ENCODE data around the gene BCO2.
A peak's percentile ranks its signal among the peaks of the same experiment; 100 is the strongest.

BCO2 gene, protein sequence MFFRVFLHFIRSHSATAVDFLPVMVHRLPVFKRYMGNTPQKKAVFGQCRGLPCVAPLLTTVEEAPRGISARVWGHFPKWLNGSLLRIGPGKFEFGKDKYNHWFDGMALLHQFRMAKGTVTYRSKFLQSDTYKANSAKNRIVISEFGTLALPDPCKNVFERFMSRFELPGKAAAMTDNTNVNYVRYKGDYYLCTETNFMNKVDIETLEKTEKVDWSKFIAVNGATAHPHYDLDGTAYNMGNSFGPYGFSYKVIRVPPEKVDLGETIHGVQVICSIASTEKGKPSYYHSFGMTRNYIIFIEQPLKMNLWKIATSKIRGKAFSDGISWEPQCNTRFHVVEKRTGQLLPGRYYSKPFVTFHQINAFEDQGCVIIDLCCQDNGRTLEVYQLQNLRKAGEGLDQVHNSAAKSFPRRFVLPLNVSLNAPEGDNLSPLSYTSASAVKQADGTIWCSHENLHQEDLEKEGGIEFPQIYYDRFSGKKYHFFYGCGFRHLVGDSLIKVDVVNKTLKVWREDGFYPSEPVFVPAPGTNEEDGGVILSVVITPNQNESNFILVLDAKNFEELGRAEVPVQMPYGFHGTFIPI

DNA sequence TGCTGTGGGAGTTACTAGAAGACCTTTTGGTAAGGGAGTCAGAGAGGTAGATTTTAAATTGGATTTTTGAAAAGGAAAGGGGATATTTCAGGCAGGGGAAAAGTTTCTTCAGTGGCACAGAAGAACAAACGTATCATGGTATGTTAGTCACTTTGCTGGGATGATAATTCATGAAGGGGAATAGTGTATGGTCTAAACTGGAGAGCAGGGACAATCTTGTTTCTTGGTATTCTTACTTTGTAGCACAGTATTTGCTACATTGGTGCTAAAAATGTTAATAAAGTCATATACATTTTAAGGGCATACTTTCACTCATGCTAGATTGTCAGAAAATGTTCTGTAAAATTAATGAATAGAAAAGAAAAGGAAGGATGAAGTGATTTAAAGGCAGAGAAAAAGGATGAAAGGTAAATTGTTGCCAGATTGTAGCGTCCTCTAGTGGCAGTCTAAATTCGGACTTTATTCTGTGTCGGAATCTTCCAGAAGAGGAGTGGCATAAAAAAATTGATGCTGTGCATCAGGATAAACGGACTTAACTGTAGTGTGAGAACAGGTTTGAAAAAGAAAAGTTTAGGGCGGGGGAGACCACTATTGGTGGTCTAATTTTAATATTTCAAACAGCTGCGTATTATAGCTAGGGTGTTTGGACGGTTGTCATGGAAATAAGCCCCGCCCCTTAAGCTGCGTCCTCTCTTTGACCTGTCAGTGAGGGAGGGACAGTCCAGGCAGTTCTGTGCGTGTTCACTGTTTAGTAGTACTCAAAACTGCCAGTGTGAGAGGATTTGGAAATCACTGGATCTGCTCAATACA, at the start of gene BCO2:
BCO2 (plus strand) TSS at position 724 of the 810 bp plus-strand sequence. CDS start 90 bp downstream, outside the sequence.
- ATAC-seq: peak; percentile 59
- peak within 1 kb of the TSS; percentile 60 for H3K27ac Mint-ChIP-seq
- no peaks in the 10 kb centered on the region for H3K9me3 Mint-ChIP-seq
- H3K36me3 Mint-ChIP-seq: no peaks in the 10 kb centered on the region
- H3K4me3 Mint-ChIP-seq: peak within 1 kb of the TSS; percentile 71
- peaks cover 14% of the 10 kb centered on the region for H3K27me3 Mint-ChIP-seq
- peaks cover 27% of the 10 kb centered on the region for H3K4me1 Mint-ChIP-seq

DNA sequence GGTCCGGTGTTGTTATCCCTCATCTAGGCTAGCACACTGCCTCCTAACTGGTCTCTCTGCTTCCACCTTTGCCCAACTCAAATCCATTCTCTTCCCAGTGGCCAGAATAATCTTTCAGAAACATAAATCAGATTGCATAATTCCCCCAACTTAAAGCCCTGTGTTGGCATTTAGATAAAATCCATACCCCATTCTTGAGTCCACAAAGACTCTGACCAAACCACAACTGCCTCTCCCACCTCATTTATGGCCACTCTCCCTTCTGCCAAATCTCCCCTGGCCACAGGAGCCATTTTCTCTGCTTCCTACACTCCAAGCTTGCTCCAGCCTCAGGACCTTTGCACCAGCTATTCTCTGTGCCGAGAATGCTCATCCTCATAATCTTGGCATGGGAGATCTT, 48.3 kb upstream of the BCO2 start:
- Mint-ChIP-seq H3K4me3 (no peak overlapping the region), H3K9me3 (no peaks in the 10 kb centered on the region), H3K27me3 (no peaks in the 10 kb centered on the region), H3K36me3 (peaks cover 5% of the 10 kb centered on the region), H3K27ac (no peak overlapping the region), H3K4me1 (no peaks in the 10 kb centered on the region)
- ATAC-seq: no peak

GRCh38 chr11:112128483-112129121, 46.7 kb upstream of the BCO2 start:
- no peaks in the 10 kb centered on the region for H3K27me3 Mint-ChIP-seq
- H3K4me1 Mint-ChIP-seq: no peaks in the 10 kb centered on the region
- ATAC-seq: no peak
- H3K4me3 Mint-ChIP-seq: no peak overlapping the region
- H3K9me3 Mint-ChIP-seq: no peaks in the 10 kb centered on the region
- H3K36me3 Mint-ChIP-seq: peaks cover 5% of the 10 kb centered on the region
- no peak overlapping the region for H3K27ac Mint-ChIP-seq

- Mint-ChIP-seq H3K9me3 (no peaks in the 10 kb centered on the region), H3K4me3 (no peak overlapping the region), H3K4me1 (no peaks in the 10 kb centered on the region), H3K27ac (no peak overlapping the region), H3K27me3 (no peaks in the 10 kb centered on the region), H3K36me3 (peaks cover 5% of the 10 kb centered on the region)
- ATAC-seq: no peak
Measured at GRCh38 chr11:112129656-112130055, 45.7 kb upstream of the BCO2 start.

- Mint-ChIP-seq H3K9me3 (no peaks in the 10 kb centered on the region), H3K36me3 (peaks cover 12% of the 10 kb centered on the region), H3K27me3 (no peaks in the 10 kb centered on the region), H3K4me1 (no peaks in the 10 kb centered on the region), H3K4me3 (no peak overlapping the region), H3K27ac (no peak overlapping the region)
- no peak for ATAC-seq
Measured at GRCh38 chr11:112132737-112133136, 42.6 kb upstream of the BCO2 start.

- Mint-ChIP-seq H3K9me3 (no peaks in the 10 kb centered on the region), H3K36me3 (peaks cover 7% of the 10 kb centered on the region), H3K4me1 (no peaks in the 10 kb centered on the region), H3K27me3 (no peaks in the 10 kb centered on the region), H3K4me3 (no peak overlapping the region), H3K27ac (no peak overlapping the region)
- no peak for ATAC-seq
Measured at GRCh38 chr11:112134473-112134872, 40.8 kb upstream of the BCO2 start.

DNA sequence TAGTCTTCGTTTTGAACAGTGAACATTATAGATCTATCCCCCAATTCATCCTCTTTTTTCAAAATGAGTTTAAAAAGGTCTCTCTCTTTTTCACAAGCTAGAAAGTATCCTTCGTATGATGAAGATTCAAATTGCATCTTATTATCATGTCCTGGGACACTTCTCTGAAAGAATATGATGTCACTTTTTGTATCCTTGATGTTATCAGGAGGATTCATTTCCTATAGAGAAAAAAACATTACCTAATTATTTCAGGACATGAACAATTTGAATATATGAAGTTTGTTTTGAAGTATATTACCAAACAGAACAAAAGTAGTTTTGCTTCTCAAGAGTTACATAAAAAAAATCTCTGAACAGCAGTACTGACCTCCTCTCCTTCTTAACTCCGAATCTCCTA, 31.7 kb upstream of the BCO2 start:
- peaks cover 8% of the 10 kb centered on the region for H3K27me3 Mint-ChIP-seq
- H3K9me3 Mint-ChIP-seq: peaks cover 5% of the 10 kb centered on the region
- H3K27ac Mint-ChIP-seq: no peak overlapping the region
- H3K4me1 Mint-ChIP-seq: no peaks in the 10 kb centered on the region
- H3K36me3 Mint-ChIP-seq: peaks cover 14% of the 10 kb centered on the region
- H3K4me3 Mint-ChIP-seq: no peak overlapping the region
- no peak for ATAC-seq

DNA sequence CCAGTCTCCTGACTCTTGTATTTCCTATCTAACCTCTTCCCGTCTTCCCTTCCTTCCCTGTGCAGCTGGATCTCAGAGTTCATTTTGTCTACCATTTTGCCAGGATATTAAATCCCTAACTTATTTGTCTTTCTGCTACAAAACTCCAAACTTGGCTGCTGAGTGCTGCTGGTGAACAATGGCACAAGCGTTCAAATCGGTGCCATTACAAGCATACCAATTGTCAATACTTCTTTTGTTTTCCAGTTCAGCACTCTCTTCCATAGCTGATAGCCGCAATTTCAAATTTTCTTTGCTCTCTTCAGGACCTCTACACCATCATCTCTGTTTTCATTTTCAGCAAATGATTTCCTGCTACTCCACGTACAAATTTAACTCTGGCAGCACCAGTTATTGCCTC, 24.8 kb upstream of the BCO2 start:
- H3K4me3 Mint-ChIP-seq: no peak overlapping the region
- H3K9me3 Mint-ChIP-seq: no peaks in the 10 kb centered on the region
- no peak for ATAC-seq
- H3K36me3 Mint-ChIP-seq: no peaks in the 10 kb centered on the region
- H3K4me1 Mint-ChIP-seq: no peaks in the 10 kb centered on the region
- peaks cover 8% of the 10 kb centered on the region for H3K27me3 Mint-ChIP-seq
- H3K27ac Mint-ChIP-seq: no peak overlapping the region

DNA sequence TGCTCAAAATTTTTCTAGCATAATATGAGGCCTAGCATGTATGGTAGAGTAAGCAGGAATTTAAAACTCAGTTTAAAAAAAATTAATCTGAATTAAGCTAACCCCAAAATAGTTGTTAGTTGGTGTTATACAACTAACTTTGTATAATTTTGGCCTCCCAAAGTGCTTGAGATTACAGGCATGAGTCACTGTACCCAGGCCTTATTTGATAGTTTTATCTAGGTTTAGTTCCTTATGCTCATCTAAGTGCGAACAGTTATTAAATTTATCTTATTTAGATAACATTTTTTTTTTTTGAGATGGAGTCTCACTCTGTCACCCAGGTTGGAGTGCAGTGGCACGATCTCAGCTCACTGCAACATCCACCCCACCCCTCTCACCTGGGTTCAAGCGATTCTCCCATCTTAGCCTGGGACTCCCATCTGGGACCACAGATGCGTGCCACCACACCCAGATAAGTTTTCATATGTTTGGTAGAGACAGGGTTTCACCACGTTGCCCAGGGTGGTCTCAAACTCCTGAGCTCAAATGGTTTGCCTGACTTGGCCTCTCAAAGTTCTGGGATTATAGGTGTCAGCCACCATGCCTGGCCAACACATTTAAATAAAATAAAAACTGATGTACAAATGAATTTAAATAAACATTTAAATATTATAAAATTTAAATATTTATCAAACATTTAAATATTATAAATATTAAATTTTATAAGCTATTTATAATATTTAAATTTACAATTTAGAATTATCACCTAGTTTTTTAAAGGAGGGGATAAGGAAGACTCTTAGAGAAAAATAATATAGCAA, 19.0 kb upstream of the BCO2 start:
- Mint-ChIP-seq H3K4me3 (no peak overlapping the region), H3K4me1 (peaks cover 16% of the 10 kb centered on the region), H3K9me3 (no peaks in the 10 kb centered on the region), H3K27me3 (no peaks in the 10 kb centered on the region), H3K27ac (no peak overlapping the region), H3K36me3 (no peaks in the 10 kb centered on the region)
- no peak for ATAC-seq

- Mint-ChIP-seq H3K36me3 (peaks cover 4% of the 10 kb centered on the region), H3K9me3 (no peaks in the 10 kb centered on the region), H3K27ac (no peak overlapping the region), H3K27me3 (peaks cover 6% of the 10 kb centered on the region), H3K4me1 (peaks cover 16% of the 10 kb centered on the region), H3K4me3 (no peak overlapping the region)
- ATAC-seq: no peak
Measured at GRCh38 chr11:112156956-112157766, 18.2 kb upstream of the BCO2 start.

GRCh38 chr11:112159098-112160065, 15.9 kb upstream of the BCO2 start:
- Mint-ChIP-seq H3K4me3 (no peak overlapping the region), H3K27me3 (peaks cover 20% of the 10 kb centered on the region), H3K27ac (no peak overlapping the region), H3K4me1 (peaks cover 21% of the 10 kb centered on the region), H3K9me3 (no peaks in the 10 kb centered on the region), H3K36me3 (peaks cover 6% of the 10 kb centered on the region)
- ATAC-seq: no peak

DNA sequence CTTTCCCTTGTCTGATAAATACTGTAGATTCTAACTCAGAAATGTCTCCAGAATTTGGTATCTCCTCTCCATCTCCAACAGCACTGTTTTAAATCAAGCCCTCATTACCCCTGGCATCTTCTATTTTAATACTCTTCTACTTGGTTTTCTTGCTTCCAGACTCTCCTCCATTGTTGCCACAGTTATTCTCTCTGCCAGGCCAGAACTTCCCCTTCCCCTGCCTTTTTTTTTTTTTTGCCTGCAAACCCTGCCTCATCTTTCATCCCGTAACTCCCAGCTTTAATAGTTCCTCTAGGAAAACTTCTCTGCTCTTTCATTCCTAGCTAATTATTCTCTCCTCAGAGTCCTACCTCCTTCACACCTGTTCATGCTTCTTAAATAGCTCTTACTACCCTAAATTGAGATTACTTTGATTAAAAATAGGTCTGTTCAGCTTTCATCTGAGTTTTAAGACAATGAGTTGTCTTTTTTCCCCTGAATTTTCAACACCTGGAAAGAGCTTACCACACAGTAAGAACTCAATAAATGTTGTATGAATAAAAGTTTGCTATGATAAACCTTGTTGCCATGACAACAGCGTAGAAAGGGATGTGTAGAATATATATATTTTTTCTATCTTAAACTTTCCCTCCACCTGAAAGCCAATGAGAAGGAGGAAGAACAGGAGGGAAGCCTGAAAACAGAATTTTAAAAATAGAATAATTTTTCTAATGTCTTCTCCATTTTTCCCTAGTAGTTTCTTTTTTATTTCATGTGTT, 15.0 kb upstream of the BCO2 start:
- Mint-ChIP-seq H3K27ac (no peak overlapping the region), H3K9me3 (no peaks in the 10 kb centered on the region), H3K4me3 (no peak overlapping the region), H3K4me1 (peaks cover 21% of the 10 kb centered on the region), H3K27me3 (peaks cover 29% of the 10 kb centered on the region), H3K36me3 (peaks cover 6% of the 10 kb centered on the region)
- ATAC-seq: no peak

Measured in stimulated activated memory B cell treated with anti-CD40 and anti-IgM and Interleukin-4, amounts not matched to agents 10 μg/mL and 1 μg/mL and 100 μg/mL, for 72 hours (primary cell).